NCI-H526 (cell line): Measurements from ENCODE around the gene PRRX2.
A peak's percentile ranks its signal among the peaks of the same experiment; 100 is the strongest.
"Not testable (repeated sequence)": the region's sequence is repeated elsewhere in the genome, so short reads cannot be mapped to it uniquely, and the experiment has no call there.

Experiments used
- DNase-seq, 2 experiments: peaks; one replicate each; lab custom pipeline; 2025; lab: John Stamatoyannopoulos, UW

Gene PRRX2

DNA sequence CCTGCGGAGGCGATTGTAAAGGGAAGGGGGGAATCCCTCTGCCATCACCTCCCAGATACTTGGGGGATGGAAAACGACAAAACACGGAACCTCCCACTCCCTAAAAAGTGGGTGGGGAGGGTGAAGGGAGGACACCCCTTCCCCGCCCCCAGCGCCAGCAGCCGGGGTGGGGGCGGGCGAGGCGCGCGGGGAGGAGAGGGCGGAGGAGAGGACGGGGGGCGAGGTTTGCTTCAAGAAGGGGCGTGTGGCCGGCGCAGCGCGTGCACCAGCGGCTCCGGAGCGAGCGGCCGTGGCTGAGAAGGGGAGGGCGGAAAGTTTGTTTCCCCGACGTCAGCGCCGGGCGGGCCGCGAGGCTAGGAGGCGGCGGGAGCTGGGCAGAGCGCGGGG, at the start of gene PRRX2:
Gene PRRX2 (plus strand): TSS at position 259 of the 387 bp plus-strand sequence. CDS start 221 bp downstream, outside the sequence.
- DNase-seq = peak in 1 of 2 experiments; percentile 19

DNA sequence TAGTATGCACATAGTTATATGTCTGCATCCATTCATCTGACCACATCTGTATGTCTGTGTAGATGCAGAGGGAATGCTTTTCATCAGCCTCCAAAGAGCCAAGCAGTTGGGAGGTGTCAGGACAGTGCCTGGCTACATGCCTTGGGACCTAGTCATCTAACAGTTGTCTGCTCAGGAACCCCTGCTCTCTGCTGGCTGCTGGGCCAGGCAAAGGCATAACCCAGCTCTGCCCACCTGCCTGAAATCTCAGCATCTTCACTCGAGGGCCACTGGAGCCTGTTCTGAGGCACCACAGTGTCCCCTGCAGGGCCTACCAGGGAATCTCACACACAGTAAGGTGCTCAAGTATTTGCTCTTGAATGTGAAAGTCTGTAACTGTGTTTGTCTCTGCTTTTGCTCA, 48.3 kb upstream of the PRRX2 start:
- DNase-seq = no peak

DNA sequence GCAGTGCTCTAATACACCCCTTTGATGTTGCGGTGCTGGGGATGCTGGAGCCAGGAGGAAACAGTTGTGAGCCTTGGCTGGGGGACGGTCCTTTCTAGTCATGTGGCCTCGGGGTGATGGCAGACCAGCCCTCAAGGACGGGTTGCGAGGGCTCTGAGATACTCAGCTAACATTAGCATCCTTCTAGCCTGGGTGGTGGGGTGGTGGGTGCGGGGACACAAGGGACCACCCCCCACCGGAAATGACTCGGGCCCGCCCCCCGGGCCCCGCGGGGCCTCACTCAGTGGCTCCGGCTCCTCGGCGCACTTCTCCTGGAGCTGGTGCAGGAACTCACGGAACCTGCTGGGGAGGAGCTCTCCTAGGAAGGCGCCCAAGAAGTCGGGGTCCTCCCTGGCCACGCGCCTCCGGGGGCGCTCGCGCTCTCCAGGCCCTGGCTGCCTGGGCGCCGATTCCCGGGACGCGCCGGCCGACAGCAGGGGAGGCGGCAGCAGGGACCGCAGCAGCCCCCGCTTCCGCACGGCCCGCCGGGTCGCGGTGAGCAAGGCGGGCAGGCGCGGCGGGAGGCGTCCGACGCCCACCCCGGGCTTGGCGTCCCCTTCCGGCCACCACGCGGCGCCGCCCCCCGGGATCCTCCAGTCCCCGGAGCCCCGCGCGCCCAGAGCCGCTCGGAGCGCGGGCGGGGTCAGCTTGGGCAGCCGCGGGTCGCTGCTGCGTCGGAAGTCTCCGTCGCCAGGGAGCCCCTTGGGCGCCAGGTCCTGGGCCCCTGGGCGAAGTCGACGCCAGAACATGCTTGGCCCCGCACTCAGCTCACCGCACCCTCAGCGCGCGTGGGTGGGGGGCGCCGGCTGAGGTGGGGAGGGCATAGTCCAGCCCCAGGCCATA, 45.4 kb upstream of the PRRX2 start:
- DNase-seq = peak in 1 of 2 experiments; percentile 19

DNA sequence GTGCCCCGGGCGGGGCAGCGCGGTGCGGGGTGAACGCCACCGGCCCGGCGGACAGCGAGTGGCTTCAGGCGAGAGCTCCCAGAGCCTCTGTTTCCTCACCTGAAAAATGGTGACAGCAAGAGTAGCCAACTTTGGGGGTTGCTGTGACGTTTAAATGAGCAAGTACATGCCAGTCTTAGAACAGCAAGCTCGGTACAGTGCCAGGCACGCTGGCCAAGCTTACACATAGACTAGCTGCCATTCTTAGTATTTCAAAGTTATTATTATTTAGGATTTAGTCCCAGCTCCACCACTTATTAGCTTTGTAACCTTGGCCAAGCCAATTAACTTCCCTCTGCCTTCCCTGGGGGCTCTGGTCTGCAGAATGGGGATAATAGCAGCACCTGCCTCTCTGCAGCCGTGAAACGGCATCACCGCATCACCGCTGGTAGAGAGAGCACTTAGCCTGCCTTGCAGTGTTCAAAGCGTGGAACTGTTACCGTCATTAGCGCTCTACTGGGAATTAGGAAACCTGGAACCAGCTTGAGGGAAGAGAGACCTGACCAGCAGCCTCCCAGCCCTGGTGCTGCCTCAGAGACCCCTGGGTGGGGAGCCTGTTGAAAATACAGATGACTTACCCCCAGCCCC, 44.7 kb upstream of the PRRX2 start, which contains the start of gene C9orf50:
Gene C9orf50 (minus strand): TSS at position 433 of the 627 bp plus-strand sequence. CDS start 527 bp downstream, outside the sequence.
- no peak for DNase-seq

DNA sequence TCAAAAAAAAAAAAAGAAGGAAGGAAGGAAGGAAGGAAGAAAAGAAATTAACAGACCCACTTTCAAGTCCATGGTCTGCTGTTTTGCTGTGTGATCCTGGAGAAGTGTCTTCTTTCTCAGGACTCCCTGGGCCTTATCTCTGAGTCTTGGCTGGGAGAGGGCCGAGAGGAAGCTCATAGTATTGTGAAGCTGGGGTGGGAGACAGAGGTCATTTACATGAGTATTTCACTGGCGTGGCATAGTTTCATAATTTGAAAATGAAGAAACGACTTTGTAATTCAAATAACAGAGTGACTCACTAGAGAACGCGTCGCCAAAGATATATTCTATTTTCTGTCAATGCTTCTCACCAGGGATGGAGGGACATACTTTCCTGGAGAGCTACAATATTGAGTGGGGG, 42.1 kb upstream of the PRRX2 start:
- DNase-seq = no peak

DNA sequence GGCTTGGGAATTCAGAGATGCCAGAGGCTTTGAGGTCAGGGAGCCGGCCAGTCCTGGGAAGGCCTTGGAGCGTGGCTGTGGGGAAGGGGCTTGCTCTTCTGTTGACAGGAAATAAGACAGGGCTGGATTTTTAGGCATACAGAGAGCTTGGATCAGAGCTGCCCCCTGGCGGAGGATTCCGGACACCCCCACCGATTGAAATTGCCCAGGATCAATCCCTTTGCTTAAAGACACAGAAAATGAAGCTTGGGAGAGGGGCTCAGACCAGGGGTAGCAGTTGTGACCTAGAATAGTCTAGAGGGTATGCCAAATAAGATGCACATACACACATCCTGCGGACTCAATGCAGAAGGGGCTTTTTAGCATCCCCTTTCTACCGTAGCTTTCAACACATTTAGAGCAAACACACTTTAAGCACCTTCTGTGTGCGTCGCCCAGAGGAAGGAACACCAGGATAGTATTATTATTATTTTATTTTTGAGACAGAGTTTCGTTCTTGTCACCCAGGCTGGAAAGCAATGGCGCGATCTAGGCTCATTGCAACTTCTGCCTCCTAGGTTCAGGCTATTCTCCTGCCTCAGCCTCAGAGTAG, 41.2 kb upstream of the PRRX2 start:
- DNase-seq = peak; percentile 24 to 62

DNA sequence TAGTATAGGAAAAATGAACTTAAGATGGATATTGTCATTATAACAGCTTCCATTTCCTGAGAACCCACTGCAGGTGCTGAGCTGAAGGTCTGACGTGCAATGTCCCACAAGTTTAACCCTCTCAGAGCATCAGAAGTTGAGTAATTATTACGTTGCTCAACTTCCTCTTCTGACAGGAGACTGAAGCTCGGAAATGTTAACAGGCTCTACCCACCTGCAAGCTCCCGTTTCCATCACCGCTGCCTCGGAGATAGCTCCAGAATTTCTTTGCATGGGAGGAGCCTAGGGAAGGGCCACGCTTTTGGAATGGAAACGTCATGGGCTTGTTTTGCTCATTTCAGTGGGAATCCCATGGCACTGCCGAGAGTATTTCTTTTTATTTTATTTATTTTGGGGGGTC, 40.5 kb upstream of the PRRX2 start:
- DNase-seq = peak; percentile 29 to 44

DNA sequence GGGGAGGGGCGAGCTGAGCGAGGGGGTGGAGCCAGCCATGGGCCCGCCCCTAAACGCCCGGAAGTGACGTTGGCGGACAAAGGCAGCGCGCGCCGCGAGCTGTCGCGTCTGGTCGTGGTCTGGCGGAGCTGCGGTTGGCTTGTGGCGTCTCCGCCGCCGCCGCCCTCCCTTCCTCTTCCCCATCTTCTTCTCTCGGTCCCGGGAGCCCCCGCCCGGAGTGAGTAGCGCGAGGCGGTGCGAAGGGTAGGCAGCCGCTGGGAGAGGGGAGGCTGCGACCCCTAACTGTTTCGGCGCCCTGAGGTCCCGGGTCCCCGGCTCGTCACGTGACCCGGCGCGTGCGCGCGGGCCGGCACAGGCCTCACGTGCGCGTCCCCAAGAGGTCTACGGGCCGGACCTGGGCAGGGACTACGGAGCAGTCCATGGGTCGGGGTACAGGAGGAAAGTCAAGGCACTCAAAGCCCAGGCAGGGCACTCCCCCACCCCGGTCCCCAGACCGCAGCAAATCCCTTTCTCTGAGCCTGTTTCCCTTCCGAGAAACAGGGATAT, 39.3 kb upstream of the PRRX2 start, which contains the start of gene NTMT1:
Gene NTMT1 (plus strand): TSS at position 85 of the 546 bp plus-strand sequence. CDS start 6,541 bp downstream, outside the sequence.
- DNase-seq = peak; percentile 29 to 79

DNA sequence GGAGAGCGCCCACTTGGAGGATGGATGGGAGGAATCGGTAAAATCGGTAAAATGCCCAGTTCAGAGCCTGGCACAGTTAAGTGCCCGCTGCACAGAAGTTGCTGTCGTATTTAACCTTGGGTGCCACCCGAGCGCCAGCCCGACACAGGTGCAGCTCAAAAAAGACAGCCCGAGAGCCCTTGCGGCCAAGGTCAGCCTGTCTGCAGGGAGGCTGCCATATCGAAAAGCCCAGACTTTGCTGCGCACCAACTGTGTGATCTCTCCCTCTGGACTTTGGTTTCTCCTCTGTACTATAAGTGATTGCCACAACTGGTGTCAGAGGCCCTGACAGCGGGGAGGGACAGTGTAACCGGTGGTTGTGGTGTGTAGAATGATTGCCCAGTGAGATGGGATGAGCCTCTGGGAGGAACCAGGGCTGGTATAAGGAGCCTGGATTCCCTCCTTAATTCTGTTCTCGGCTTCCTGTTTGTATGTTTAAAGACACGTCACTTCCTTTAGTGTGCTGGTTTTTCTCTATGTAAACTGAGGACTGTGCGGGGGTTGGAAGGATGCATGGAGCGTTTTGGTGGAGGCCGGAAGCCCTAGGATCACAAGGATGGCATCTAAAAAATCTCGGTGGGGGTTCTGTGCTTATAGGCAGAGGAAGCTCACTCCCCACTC, 38.7 kb upstream of the PRRX2 start:
- no peak for DNase-seq

DNA sequence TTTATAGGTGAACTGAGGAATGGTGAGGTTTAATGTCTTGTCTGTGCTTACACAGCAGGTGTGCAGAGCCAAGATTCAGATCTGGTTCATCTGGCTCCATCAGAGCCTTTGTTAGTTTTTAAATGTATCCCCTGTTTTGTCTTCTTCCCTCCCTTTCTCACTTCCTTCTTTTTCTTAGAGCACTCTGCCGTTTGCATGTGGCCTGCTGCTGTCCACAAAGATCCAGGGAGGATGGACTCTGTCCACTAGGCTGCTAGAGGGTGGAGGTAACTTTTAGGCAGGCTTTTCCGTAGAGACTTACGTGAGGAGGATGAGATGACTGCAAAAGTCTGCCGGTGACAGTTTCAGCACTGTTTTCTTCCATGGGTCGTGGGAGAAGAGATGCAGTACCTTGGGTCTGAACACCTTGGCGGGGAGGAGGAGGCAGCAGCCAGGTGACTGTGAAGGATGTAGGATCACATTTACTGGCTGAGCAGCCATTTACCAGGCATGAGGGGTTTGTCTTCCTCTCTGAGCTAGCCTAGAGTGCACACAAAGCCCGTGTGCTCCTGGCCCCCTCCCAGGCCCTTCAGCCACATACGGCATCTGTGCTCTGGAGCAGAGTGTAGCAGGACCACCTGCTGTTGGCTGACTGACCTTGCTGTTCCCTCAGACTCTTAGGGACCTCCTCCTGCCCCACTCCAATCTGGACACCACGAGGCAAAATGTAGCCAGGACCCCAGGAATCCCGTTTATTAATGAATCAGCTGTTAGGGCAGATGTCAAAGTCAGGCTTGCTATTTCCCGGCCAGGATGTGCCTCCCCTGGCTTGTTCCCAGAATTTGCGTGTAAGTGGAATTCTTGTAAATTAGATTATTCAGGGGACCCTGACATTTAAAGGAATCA, 37.6 kb upstream of the PRRX2 start:
- no peak for DNase-seq

DNA sequence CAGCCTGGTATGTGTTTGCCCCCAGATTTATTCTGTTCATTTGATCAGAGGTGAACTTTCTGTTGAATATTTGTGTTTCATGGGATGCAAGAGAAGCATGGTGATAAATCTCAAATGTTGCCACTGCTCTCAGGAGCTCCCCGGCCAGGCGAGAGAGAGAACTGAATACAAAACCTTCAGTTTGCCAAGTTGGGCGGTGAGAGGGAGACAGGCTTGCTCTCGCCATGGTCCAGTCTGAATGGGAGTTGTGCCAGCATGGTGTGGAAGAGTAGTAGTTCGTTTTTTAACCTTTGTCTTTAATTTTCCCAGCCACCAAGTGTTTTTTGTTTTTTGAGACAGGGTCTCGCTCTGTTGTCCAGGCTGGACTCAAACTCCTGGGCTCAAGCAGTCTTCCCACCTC, 36.7 kb upstream of the PRRX2 start:
- no peak for DNase-seq

DNA sequence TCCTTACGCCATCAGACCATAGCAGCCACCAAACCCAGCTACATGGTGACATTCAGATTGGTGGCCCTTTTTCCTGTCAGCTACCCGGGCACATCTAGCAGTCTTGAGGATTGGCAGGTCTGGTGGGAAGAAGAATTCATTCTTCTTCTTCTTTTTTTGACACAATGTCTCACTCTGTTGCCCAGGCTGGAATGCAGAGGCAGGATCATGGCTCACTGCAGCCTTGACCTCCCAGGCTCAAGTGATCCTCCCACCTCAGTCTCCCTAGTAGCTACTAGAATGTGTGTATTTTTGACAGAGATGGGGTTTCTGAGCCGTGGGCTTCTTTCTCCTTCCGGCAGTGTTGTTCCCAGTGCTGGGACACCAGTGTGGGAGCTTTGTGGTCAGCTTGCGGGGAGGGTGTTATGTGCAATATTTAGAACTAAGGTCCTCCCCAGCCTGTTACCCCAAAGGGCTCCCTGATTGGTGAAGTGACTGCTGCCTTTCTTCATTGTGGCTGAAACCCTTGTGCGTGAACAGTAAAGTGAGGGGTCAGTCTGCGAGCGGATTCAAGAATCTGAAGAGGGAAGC, 36.1 kb upstream of the PRRX2 start:
- no peak for DNase-seq

DNA sequence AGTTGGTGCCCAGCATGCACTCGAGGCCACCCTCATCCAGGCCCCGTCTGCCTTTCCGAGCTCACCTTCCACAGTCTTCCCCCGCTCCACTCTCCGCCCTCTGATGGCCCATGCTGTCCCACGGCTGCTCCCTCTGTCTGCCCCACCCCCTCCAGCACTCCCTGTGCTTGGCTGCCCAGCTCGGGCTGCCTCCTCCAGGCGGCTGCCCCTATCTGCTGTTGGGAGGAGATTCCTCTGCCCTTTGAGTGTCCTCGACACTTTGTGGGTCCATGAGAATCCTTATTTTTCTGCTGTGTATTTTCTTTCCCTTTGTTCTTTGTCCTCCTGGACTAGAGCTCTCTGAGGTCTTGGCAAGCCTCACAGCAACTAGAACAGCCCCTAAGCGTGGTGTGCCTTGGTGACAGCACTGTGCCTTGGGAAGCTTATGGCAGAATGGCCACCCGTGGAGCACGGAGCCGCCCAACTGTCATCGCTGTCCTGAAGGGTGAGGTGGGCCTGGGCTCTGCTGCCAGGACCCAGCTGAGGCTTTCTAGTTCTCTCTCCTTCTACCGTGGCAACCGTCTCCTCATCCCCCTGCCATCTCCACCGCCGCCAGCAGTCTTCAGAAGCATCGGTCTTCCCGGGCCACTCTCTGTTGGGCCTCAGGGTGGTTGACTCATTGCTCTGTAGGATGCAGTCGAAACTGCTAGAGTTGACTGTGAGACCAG, 34.3 kb upstream of the PRRX2 start:
- DNase-seq = no peak

DNA sequence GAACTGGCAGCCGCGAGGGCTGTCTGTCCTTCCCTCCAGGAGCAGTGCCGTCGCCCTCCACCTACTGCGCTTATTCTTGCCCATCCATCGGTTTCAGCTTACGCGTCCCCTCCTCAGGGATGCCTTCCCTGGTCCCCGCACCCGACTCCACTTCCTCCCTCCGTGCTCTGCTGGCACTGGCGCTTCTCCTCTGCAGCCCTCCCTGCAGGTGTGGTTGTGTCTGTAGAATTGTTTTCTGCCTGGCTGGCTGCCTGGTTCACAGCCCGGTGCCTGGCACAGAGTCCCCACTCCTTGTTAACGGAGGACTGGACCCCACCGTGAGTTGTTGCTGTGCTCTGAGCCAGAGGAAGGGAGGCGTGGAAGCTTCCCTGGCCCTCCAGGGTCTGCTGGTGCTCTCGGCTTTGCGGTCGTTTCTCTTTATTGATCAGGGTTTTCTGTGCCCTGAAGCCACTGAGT, 33.7 kb upstream of the PRRX2 start:
- DNase-seq = no peak

DNA sequence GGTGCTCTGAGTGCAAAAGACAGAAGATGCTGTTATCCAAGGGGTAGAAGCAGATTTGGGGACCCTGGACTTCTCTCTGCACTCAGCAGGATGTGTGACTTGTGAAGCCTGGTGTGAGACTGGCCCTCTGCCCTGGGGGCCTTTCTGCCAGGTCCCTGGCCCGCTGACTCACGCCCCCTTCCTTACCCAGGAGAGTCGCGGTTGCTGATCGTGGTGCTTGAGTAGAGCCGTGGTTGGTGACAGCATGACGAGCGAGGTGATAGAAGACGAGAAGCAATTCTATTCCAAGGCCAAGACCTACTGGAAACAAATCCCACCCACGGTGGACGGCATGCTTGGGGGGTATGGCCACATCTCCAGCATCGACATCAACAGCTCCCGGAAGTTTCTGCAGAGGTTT, 33.0 kb upstream of the PRRX2 start:
- no peak for DNase-seq

DNA sequence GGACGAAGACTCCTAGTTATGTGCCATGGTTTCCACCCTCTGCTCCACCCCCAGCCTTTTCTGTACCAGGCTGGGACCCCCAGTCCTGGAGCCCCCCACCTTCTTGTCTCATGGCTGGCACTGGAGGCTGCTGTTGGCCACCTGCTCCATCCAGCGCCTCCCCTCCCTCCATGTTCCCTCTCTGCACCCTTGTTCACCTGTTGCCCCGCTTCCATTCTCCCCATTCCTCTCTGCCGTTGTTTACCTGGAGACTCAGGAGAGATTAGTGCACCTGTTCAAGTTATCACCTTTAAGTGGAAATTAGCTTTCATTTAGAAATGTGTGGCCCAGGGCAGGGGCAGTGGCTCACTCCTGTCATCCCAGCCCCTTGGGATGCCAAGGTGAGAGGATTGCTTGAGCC, 32.2 kb upstream of the PRRX2 start:
- no peak for DNase-seq

DNA sequence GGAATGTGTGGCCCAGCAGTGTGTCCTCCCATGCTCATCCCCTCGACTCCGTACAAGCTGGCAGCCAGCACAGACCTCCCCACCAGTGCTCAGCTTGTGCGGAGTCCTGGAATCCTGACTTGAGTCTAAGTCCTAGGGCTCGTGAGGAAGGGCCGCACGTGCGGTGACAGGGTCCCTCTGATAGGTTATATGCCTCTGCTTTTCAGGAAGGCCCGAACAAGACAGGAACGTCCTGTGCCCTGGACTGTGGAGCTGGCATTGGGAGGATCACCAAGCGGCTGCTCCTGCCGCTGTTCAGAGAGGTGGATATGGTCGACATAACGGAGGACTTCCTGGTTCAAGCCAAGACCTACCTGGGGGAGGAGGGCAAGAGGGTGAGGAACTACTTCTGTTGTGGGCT, 31.6 kb upstream of the PRRX2 start:
- DNase-seq = no peak

DNA sequence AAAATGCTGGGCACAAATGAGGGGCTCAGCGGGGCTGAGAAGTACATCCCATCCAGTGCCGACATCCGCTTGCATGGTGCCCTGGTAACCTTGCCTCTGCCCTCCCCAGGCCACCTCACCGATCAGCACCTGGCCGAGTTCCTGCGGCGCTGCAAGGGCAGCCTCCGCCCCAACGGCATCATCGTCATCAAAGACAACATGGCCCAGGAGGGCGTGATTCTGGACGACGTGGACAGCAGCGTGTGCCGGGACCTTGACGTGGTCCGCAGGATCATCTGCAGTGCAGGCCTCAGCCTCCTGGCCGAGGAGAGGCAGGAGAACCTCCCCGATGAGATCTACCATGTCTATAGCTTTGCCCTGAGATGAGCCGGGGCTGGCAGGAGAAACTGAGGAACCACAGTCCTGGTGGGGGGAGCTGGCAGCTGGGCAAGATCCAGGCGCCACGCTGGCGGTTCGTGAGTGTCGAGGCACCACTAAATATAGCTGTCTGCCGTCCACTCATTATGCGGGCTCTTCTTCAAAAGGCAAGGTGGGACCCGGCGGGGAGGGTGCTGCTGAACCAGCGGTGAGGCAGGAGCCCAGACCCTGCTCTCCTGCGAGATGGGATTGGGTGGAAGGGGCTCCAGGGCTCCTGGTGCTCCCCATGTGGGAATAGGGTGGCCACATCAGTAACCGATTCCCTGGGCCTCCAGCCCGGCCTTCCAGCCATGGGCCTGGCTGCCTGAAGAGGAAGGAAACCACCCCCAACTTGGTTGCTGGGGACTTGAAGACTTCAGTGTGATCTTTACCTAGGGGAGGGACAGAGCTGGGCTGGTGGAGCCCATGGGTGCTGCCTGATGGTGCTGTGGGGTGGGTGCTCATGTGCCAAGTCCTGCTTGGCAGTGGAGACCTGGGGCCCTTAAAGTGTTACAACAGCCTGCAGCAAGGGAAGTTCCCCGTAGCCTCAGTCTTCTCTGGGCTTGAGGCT, 30.1 kb upstream of the PRRX2 start:
- no peak for DNase-seq

DNA sequence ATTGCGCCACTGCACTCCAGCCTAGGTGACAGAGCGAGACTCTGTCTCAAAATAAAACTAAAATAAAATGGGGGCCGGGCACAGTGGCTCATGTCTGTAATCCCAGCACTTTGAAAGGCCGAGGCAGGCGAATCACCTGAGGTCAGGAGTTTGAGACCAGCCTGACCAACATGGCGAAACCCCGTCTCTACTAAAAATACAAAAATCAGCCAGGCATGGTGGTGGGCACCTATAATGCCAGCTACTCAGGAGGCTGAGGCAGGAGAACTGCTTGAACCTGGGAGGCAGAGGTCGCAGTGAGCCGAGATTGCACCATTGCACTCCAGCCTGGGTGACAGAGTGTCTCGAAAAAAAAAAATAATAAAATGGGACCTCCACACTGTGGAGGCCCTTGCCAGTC, 29.1 kb upstream of the PRRX2 start:
- DNase-seq = not testable (repeated sequence)
